Nephron (organoid): ENCODE measurements around the gene SCARB1.

Experiments used
- H3K27ac Mint-ChIP-seq, 3 experiments: 2 replicates each; pipeline ENCODE4 v1.8.0; 2020; ENCODE audit warnings: mixed read lengths in 3 of 3, mild to moderate bottlenecking in 2 of 3, moderate library complexity in 1 of 3
- H3K27me3 Mint-ChIP-seq: 2 replicates; pipeline ENCODE4 v1.8.0; 2021; ENCODE audit warnings: low read depth, mild to moderate bottlenecking, moderate library complexity, mixed read lengths
- H3K36me3 Mint-ChIP-seq: 2 replicates; pipeline ENCODE4 v1.8.0; 2020; ENCODE audit warnings: low read depth, mixed read lengths
- H3K4me1 Mint-ChIP-seq: 2 replicates; pipeline ENCODE4 v1.8.0; 2020; ENCODE audit warnings: mixed read lengths
- H3K4me3 Mint-ChIP-seq, 3 experiments: 2 replicates each; pipeline ENCODE4 v1.8.0; 2020; ENCODE audit warnings: mild to moderate bottlenecking in 3 of 3, mixed read lengths in 3 of 3, moderate library complexity in 2 of 3
- H3K9me3 Mint-ChIP-seq: 2 replicates; pipeline ENCODE4 v1.8.0; 2020; ENCODE audit warnings: mixed read lengths
- TF ChIP-seq, protein P1 (sequence below), 3 experiments: fragments of 200-600 bp; sonication (generic); IDR thresholded peaks; one replicate each; pipeline ENCODE4 v1.5.0; 2021; ENCODE audit warnings: antibody characterized with exemption in 3 of 3; ENCODE audit not compliant: unreplicated experiment in 3 of 3

SCARB1 gene

GRCh38 chr12:124875803-124876132 lies 12.1 kb upstream of the SCARB1 start:
- Mint-ChIP-seq H3K4me3 (no peak overlapping the region), H3K36me3 (no peaks in the 10 kb centered on the region), H3K4me1 (peaks cover 11% of the 10 kb centered on the region), H3K9me3 (no peaks in the 10 kb centered on the region), H3K27me3 (peaks cover 12% of the 10 kb centered on the region), H3K27ac (no peak overlapping the region)
- TF ChIP-seq, protein P1, sequence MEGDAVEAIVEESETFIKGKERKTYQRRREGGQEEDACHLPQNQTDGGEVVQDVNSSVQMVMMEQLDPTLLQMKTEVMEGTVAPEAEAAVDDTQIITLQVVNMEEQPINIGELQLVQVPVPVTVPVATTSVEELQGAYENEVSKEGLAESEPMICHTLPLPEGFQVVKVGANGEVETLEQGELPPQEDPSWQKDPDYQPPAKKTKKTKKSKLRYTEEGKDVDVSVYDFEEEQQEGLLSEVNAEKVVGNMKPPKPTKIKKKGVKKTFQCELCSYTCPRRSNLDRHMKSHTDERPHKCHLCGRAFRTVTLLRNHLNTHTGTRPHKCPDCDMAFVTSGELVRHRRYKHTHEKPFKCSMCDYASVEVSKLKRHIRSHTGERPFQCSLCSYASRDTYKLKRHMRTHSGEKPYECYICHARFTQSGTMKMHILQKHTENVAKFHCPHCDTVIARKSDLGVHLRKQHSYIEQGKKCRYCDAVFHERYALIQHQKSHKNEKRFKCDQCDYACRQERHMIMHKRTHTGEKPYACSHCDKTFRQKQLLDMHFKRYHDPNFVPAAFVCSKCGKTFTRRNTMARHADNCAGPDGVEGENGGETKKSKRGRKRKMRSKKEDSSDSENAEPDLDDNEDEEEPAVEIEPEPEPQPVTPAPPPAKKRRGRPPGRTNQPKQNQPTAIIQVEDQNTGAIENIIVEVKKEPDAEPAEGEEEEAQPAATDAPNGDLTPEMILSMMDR (IDR thresholded peaks at IDR 0.05; ENCODE audit: unreplicated experiment in 3 of 3), result no peak

- TF ChIP-seq, protein P1 (IDR thresholded peaks at IDR 0.05; ENCODE audit: unreplicated experiment in 3 of 3), result no peak
- H3K9me3 Mint-ChIP-seq, result no peaks in the 10 kb centered on the region
- no peaks in the 10 kb centered on the region for H3K36me3 Mint-ChIP-seq
Measured at GRCh38 chr12:124874988-124875802, 11.5 kb upstream of the SCARB1 start.

DNA sequence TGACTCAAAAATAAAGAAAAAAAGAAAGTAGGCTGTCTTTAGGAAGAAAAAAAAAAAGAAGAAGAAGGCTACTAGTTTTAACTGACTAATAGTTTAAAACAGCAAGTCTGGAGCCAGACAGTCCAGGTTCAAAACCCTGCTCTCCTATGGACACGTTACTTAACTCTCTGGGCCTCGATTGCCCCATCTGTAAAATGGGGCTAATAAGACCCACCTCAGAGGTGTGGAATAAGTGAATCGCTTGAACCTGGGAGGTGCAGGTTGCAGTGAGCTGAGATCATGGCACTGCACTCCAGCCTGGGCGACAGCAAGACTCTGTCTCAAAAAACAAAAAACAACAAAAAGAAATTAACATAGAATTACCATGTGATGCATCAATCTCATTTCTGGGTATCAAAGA lies 10.5 kb upstream of the SCARB1 start:
- H3K36me3 Mint-ChIP-seq, result no peaks in the 10 kb centered on the region

More at GRCh38 chr12:124874988-124875802, 11.5 kb upstream of the SCARB1 start:
- peaks cover 11% of the 10 kb centered on the region for H3K4me1 Mint-ChIP-seq
- peaks cover 12% of the 10 kb centered on the region for H3K27me3 Mint-ChIP-seq
- no peak overlapping the region for H3K4me3 Mint-ChIP-seq
- H3K27ac Mint-ChIP-seq, result peak overlapping the region; percentile 1 to 18 (median 11)

GRCh38 chr12:124872068-124872719 lies 8.5 kb upstream of the SCARB1 start:
- peak overlapping the region in 1 of 3 experiments; percentile 14 for H3K27ac Mint-ChIP-seq
- H3K9me3 Mint-ChIP-seq, result no peaks in the 10 kb centered on the region

More for the DNA sequence above, 10.5 kb upstream of the SCARB1 start:
- Mint-ChIP-seq H3K27me3 (peaks cover 16% of the 10 kb centered on the region), H3K27ac (no peak overlapping the region), H3K4me1 (peaks cover 11% of the 10 kb centered on the region), H3K9me3 (no peaks in the 10 kb centered on the region), H3K4me3 (no peak overlapping the region)
- TF ChIP-seq, protein P1 (IDR thresholded peaks at IDR 0.05; ENCODE audit: unreplicated experiment in 3 of 3), result no peak

DNA sequence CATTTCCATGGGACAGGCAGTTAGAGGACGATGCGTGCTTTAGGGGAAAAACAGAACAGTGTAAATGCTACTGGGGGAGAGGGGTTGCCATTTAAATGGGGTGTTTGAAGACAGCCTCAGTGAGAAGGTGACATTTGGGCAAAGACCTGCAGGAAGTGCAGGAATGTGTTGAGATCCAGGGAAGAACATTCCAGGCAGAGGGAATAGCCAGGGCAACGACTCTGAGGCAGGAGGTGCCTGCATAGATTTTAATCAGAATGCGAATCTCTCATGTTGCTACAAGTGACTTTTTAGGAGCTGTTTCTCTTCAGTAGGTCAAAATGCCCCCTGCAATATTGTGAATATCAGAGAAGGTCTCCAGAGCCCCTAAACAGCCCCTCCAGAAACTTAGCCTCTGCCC lies 7.6 kb upstream of the SCARB1 start:
- Mint-ChIP-seq H3K27ac (no peak overlapping the region), H3K27me3 (peaks cover 18% of the 10 kb centered on the region), H3K9me3 (no peaks in the 10 kb centered on the region), H3K4me3 (no peak overlapping the region), H3K36me3 (no peaks in the 10 kb centered on the region), H3K4me1 (peaks cover 7% of the 10 kb centered on the region)
- TF ChIP-seq, protein P1 (IDR thresholded peaks at IDR 0.05; ENCODE audit: unreplicated experiment in 3 of 3), result no peak

More at GRCh38 chr12:124872068-124872719, 8.5 kb upstream of the SCARB1 start:
- Mint-ChIP-seq H3K27me3 (peaks cover 16% of the 10 kb centered on the region), H3K4me1 (peaks cover 7% of the 10 kb centered on the region), H3K4me3 (no peak overlapping the region), H3K36me3 (no peaks in the 10 kb centered on the region)
- TF ChIP-seq, protein P1 (IDR thresholded peaks at IDR 0.05; ENCODE audit: unreplicated experiment in 3 of 3), result no peak
